ENCODE results near the gene TMED5.
A peak's percentile ranks its signal among the peaks of the same experiment; 100 is the strongest.
"Not testable (repeated sequence)": the region's sequence is repeated elsewhere in the genome, so short reads cannot be mapped to it uniquely, and the experiment has no call there.

The TMED5 gene

DNA sequence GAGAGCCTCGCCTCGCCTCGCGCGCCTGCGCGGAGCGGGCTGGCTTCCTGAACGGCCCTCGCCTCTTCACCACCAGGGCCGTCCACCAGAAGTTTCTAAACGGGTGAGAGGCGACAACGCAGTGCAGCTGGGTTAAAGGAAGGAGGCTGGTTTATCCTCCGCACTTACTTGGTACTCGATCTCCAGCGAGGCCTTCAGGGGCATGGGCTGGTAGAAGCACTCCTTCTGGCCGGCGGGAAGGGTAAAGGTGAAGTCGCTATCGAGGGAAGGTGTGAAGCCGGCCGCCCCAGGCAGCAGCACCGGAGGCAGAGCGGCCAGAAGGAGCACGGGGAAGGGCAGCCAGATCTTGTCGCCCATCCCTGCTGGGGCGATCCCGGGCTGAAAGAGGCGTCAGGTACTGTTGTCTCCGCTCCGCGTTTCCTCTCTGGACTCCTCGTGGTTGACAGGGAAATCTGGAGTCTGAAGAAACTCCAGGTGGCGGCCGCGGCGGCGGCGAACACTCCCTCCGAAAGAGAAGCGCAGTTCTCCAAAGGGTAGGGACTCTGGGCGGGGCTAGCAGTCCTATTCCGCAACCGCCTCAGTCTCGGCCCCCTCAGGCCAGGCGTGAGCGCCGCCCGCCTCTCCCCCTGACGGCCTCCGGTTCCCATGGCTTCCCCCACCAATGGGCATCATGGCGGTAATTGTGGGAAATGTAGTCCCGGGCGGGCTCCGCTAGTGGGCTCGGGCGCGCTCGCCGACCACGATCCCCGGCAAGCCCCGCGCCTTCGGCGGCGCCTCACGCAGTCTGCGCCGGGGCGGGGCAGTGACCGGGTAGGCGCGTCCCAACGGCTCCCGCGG lies at the start of gene TMED5:
Gene TMED5 (minus strand): TSS at position 528 of the 837 bp plus-strand sequence. CDS start 171 bp downstream, at position 357.
- peaks cover 26% of the 10 kb centered on the region for H3K36me3 ChIP-seq (ENCODE audit: low read length)
- peak within 1 kb of the TSS; percentile 84 for H3K4me3 ChIP-seq (ENCODE audit: insufficient read depth, low read length, poor library complexity, severe bottlenecking)
- H3K9me3 ChIP-seq (ENCODE audit: insufficient read depth, low read length), result no peaks in the 10 kb centered on the region
- H4K20me1 ChIP-seq (ENCODE audit: low read depth, low read length), result peaks cover 18% of the 10 kb centered on the region
- peaks cover 37% of the 10 kb centered on the region for H3F3A ChIP-seq (ENCODE audit: insufficient read depth)
- H3K79me2 ChIP-seq (ENCODE audit: insufficient read depth, low read length), result peaks cover 61% of the 10 kb centered on the region
- TF ChIP-seq EZH2phosphoT487 (conservative IDR thresholded peaks at IDR 0.05; ENCODE audit: low read length), result no peak
- TF ChIP-seq, protein P1, sequence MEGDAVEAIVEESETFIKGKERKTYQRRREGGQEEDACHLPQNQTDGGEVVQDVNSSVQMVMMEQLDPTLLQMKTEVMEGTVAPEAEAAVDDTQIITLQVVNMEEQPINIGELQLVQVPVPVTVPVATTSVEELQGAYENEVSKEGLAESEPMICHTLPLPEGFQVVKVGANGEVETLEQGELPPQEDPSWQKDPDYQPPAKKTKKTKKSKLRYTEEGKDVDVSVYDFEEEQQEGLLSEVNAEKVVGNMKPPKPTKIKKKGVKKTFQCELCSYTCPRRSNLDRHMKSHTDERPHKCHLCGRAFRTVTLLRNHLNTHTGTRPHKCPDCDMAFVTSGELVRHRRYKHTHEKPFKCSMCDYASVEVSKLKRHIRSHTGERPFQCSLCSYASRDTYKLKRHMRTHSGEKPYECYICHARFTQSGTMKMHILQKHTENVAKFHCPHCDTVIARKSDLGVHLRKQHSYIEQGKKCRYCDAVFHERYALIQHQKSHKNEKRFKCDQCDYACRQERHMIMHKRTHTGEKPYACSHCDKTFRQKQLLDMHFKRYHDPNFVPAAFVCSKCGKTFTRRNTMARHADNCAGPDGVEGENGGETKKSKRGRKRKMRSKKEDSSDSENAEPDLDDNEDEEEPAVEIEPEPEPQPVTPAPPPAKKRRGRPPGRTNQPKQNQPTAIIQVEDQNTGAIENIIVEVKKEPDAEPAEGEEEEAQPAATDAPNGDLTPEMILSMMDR (IDR thresholded peaks at IDR 0.05; ENCODE audit: insufficient read depth, low read length, poor library complexity, severe bottlenecking), result no peak
- peak within 1 kb of the TSS; percentile 84 for H3K9ac ChIP-seq (ENCODE audit: low read length)
- H3K9me2 ChIP-seq (replicated peaks; ENCODE audit: insufficient read depth, low read length), result no peaks in the 10 kb centered on the region
- H2AFZ ChIP-seq (ENCODE audit: low read depth, low read length, severe bottlenecking), result peak within 1 kb of the TSS; percentile 64
- H3K27ac ChIP-seq (ENCODE audit: low read depth, low read length), result peak within 1 kb of the TSS; percentile 91
- peak within 1 kb of the TSS; percentile 99 for H3K4me2 ChIP-seq (ENCODE audit: low read depth, low read length, poor library complexity, severe bottlenecking)
- H3K27me3 ChIP-seq (ENCODE audit: low read length), result no peaks in the 10 kb centered on the region

DNA sequence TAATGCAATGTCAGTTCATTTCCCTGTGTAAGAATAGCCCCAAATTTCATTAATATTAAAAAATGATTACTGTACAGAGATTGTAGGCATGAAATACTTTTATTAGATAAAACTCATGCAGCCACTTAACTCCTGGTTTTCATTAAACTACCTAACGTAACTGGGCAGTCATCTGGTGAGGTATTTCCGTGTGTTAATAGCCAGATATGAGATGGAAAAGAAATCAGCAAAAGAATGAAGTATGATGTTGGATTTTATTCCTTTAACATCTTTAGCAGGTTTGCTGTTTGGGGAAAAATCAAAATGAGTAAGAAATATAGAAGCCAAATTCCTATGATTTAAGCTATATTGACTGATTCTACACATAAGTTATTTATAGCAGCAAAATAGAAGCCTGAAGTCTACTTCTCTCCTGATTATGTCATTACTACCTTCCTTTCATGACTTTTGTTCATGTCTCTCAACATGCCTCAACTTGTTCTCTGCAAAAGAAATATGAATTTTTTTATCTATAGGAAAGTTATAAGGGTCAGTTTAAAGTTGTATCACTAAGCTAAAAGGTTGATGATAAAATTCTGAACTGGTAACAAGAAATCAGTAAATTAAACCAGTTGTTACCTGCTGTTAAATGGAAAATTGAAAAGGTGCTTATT lies 42.9 kb upstream of the TMED5 start:
- H3K27me3 ChIP-seq (ENCODE audit: low read length), result no peaks in the 10 kb centered on the region
- H3K79me2 ChIP-seq (ENCODE audit: insufficient read depth, low read length), result no peaks in the 10 kb centered on the region
- no peak overlapping the region for H3K4me3 ChIP-seq (ENCODE audit: insufficient read depth, low read length, poor library complexity, severe bottlenecking)
- H3F3A ChIP-seq (ENCODE audit: insufficient read depth), result 0 out of 2 replicates have a peak, but pooled peaks cover 7% of the 10 kb centered on the region
- H3K9me2 ChIP-seq (replicated peaks; ENCODE audit: insufficient read depth, low read length), result no peaks in the 10 kb centered on the region
- no peak overlapping the region for H3K27ac ChIP-seq (ENCODE audit: low read depth, low read length)
- TF ChIP-seq, protein P1 (IDR thresholded peaks at IDR 0.05; ENCODE audit: insufficient read depth, low read length, poor library complexity, severe bottlenecking), result no peak
- TF ChIP-seq EZH2phosphoT487 (conservative IDR thresholded peaks at IDR 0.05; ENCODE audit: low read length), result no peak
- H2AFZ ChIP-seq (ENCODE audit: low read depth, low read length, severe bottlenecking), result no peak overlapping the region
- no peaks in the 10 kb centered on the region for H3K9me3 ChIP-seq (ENCODE audit: insufficient read depth, low read length)
- no peaks in the 10 kb centered on the region for H4K20me1 ChIP-seq (ENCODE audit: low read depth, low read length)
- no peak overlapping the region for H3K4me2 ChIP-seq (ENCODE audit: low read depth, low read length, poor library complexity, severe bottlenecking)
- peaks cover 24% of the 10 kb centered on the region for H3K36me3 ChIP-seq (ENCODE audit: low read length)
- no peak overlapping the region for H3K9ac ChIP-seq (ENCODE audit: low read length)

DNA sequence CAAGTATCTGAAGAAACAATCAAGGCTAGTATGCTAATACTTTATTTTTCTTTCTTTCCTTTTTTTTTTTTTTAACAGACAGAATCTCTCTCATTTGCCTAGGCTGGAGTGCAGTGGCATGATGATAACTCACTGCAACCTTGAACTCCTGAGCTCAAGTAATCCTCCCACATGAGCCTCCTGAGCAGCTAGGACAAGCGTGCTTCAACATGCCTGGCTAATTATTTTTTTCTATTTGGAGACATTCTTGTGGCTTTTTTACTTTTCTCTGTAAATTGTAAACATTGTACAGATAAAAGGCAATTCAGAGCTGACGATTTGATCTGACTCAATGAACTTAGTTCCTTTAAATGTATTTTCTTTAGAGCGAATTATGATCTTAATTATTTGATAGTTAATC lies 41.7 kb upstream of the TMED5 start:
- no peak overlapping the region for H2AFZ ChIP-seq (ENCODE audit: low read depth, low read length, severe bottlenecking)
- no peaks in the 10 kb centered on the region for H3K27me3 ChIP-seq (ENCODE audit: low read length)
- H3K9me3 ChIP-seq (ENCODE audit: insufficient read depth, low read length), result no peaks in the 10 kb centered on the region
- H3F3A ChIP-seq (ENCODE audit: insufficient read depth), result 0 out of 2 replicates have a peak, but pooled peaks cover 7% of the 10 kb centered on the region
- H3K79me2 ChIP-seq (ENCODE audit: insufficient read depth, low read length), result no peaks in the 10 kb centered on the region
- H3K4me3 ChIP-seq (ENCODE audit: insufficient read depth, low read length, poor library complexity, severe bottlenecking), result no peak overlapping the region
- TF ChIP-seq, protein P1 (IDR thresholded peaks at IDR 0.05; ENCODE audit: insufficient read depth, low read length, poor library complexity, severe bottlenecking), result no peak
- TF ChIP-seq EZH2phosphoT487 (conservative IDR thresholded peaks at IDR 0.05; ENCODE audit: low read length), result no peak
- H3K36me3 ChIP-seq (ENCODE audit: low read length), result peaks cover 30% of the 10 kb centered on the region
- no peaks in the 10 kb centered on the region for H4K20me1 ChIP-seq (ENCODE audit: low read depth, low read length)
- no peak overlapping the region for H3K4me2 ChIP-seq (ENCODE audit: low read depth, low read length, poor library complexity, severe bottlenecking)
- H3K9ac ChIP-seq (ENCODE audit: low read length), result no peak overlapping the region
- H3K9me2 ChIP-seq (replicated peaks; ENCODE audit: insufficient read depth, low read length), result no peaks in the 10 kb centered on the region
- no peak overlapping the region for H3K27ac ChIP-seq (ENCODE audit: low read depth, low read length)

DNA sequence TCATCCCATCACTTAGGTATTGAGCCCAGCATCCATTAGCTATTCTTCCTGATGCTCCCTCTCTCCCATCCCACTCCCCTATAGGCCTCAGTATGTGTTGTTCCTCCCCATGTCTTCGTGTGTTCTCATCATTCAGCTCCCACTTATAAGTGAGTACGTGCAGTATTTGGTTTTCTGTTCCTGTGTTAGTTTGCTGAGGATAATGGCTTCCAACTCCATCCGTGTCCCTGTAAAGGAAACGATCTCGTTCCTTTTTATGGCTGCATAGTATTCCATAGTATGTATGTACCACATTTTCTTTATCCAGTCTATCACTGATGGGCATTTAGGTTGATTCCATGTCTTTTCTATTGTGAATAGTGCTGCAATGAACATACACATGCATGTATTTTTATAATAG lies 40.5 kb upstream of the TMED5 start:
- not testable (repeated sequence) for H3K9ac ChIP-seq (ENCODE audit: low read length); H3K9me3 ChIP-seq (ENCODE audit: insufficient read depth, low read length); H3K27ac ChIP-seq (ENCODE audit: low read depth, low read length); H2AFZ ChIP-seq (ENCODE audit: low read depth, low read length, severe bottlenecking); H3K79me2 ChIP-seq (ENCODE audit: insufficient read depth, low read length); H4K20me1 ChIP-seq (ENCODE audit: low read depth, low read length); H3K27me3 ChIP-seq (ENCODE audit: low read length); H3F3A ChIP-seq (ENCODE audit: insufficient read depth); H3K4me3 ChIP-seq (ENCODE audit: insufficient read depth, low read length, poor library complexity, severe bottlenecking); H3K4me2 ChIP-seq (ENCODE audit: low read depth, low read length, poor library complexity, severe bottlenecking); H3K9me2 ChIP-seq (replicated peaks; ENCODE audit: insufficient read depth, low read length)
- H3K36me3 ChIP-seq (ENCODE audit: low read length), result peaks cover 29% of the 10 kb centered on the region
